Hematopoietic multipotent progenitor cell treated with erythropoietin and hydrocortisone succinate and interleukin-3 and kit ligand, for 6 days (in vitro differentiated cells): ENCODE measurements around the gene CRABP2.

Experiments
- DNase-seq: peaks from one replicate; pipeline ENCODE4 v3.0.0-alpha.2; 2015

The CRABP2 gene

DNA sequence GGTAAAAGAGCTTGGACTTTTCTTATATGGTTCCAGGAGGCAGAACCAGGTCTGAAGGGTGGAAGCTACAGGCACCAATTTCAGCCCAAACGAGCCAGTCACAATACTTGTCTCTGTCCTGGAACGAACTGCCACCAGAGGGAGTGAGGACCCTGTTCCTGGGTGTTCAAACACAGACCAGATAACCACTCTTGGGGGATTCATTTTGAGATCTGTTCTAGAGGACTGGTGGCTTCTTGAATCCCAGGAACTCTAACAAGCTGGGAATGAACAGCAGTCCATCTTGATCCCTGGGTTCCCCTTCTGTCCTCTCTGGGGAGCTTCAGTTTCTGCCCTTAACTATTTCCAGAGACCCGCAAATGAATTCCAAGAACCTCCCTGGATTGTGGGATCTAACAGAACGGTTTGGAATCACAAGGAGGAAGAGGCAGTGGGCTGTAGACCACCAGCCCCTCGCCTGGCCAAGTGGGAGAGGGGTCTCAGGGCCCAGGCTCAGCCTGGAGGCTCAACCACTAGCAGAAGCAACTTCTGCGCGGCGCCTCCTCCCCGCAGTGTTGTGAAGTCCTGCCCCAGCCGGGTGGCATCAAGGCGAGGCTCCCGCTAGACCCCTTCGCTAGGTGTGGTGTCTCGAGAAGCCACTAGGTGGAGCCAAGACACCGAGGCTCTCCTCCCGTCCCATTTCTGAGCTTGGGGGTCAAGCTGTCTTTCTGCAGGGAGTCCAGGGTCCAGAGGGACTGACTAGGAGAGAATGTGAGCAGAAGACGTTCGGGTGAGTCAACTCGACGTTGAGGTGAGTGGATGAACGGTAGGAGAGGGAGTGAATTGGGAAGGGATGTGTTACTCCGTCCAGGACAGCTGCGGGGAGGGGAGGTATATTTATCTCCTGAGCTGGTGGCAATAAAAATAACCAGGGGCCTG is 16.1 kb downstream of the CRABP2 start:
- peak; percentile 93 for DNase-seq

DNA sequence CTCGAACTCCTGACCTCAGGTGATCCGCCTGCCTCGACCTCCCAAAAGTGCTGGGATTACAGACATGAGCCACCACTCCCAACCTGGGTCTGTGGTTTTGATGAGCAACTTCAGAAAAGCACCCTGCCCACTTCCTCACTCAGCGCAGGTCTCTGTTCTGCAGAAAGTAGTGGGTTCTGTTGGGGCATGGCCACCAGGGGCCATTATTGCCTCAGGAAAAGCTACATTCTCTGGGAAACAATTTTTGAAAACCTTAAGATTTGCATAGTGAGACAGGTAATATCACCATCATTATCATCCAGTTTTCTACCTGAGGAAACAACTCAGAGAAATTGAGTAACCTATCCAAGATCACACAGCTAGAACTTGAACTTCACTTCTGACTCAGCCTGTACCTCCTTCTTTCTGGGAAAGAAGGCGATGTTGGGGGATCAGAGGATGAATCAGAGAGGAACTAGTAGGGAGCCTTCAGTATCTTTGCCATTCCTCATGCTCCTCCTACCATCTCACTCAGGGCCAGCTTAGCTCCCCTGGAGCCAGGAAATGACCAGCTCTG is 21.1 kb downstream of the CRABP2 start:
- DNase-seq: no peak

DNA sequence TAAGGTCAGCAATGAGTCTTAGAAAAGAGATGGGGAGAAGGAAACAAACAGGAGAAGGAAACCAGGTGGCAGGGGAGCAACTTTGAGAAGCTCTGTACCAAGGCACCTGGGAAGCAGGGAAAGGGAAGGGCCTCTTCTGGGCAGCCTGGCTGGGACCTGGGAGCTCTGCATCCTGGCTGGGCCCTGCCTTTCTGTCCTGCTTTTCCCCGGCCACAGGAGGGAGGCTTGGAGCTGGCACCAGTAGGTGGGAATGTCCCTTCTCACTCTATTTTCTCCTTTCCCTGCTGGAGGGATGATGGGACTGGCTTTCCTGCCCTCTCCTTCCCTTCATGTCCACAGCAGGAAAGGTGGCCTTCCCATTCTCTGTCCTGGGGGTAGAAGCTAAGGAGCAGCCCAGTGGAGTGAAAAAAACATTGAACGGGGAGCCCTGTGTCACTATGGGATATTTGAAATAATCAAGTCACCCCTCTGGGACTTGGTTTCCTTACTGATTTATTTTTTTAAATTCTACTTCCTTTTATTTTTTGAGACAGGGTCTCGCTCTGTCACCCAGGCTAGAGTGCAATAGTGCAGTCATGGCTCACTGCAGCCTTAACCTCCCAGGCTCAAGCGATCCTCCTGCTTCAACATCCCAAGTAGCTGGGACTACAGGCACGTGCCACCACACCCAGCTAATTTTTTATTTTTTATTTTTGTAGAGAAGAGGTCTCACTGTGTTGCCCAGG is 23.1 kb downstream of the CRABP2 start:
- DNase-seq: no peak

DNA sequence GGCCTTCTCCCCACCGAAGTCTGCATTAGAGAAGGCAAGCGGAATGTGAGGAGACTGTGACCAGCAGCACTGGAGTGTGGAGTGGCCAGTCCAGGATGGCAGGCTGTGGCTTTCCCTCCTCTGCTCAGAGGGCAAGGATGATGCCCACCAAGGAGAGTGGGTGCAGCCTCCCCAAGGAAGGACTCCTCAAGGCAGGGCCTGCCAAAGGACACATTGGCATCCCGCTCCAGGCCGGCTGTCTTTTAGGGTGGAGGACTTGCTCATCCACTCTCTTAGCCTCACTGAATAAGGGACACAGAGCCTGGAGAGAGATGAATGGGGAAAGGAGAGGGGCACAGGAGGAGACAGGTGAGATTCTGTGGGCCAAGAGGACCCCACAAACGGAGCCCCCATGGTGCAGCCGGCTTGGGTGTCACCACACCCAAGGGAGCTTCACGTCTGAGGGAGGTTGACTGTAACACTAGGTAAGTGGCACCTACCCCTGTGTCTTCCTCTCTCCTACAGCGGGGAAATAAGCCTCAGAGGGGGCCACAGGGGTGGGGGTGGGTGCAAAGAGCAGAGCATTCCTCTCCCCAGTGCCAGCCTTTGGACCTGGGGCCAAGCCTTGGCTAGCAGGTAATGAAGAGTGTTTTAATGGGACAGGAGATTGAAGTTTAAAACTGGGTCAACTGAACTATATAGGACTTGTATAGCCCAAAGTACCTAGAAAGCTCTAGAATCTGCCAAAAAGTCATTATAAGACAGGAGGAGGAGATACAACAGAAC is 24.0 kb downstream of the CRABP2 start:
- no peak for DNase-seq

DNA sequence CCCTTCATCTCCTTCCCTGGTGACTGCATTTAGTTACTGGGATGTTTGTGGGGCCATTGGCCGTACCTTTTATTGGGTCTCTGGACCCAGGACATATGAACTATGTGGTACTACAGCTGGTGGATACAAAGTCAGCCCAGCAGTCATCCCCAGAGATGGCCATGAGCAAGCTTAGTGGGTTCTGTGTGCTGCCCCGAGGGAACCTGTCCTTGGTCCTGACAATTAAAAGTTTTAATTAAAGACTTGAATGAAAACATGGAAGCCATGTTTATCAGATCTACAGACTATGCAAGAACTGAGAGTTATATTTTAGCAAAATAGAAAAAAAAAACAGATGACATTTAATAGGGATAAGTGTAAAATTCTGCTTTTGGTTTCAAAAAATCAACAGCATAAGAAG is 25.3 kb downstream of the CRABP2 start:
- DNase-seq: no peak

DNA sequence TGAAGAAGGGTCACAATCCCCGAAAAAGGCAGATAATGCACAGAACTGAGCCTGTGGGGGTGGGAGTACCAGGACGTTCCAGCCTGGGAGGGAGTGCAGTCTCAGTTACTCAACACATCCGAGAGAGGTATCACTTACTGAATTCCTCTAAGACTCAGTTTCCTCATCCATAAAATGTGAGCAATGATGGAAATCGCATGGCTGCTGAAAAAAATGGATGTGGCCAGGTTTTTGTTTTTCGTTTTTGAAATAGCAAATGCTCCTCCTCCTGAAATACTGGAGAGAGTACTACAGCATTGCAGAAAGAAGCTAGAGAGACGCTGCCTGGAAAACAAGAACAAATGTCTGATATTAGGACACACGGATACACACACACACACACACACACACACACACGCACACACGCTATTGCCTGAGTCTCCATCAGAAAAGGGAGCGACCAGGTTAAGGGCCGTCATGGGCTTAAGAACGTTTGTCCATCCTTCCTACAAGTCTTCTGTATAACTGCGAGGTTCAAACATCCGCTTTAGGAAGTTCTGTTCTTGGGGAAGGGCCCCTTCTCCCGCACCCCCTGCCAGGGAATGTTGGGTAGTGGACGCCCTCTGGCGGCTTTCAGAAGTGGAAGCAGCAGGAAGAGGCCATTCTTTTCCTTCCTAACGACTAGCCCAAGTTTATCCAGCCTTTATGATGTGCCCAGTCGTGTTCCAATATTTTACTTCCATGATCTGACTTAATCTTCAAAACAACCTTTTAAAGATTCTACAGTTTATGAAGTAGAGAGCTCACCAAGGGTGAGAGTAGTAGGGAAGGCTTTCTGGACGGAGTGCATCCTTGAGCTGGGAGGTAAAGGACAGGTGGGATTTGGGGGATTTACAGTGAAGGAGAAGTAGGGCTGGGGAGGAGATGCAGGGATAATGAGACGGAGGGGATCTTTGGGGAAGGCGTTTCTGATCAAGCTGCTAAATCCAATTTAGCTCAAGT is 27.5 kb downstream of the CRABP2 start:
- peak; percentile 68 for DNase-seq

DNA sequence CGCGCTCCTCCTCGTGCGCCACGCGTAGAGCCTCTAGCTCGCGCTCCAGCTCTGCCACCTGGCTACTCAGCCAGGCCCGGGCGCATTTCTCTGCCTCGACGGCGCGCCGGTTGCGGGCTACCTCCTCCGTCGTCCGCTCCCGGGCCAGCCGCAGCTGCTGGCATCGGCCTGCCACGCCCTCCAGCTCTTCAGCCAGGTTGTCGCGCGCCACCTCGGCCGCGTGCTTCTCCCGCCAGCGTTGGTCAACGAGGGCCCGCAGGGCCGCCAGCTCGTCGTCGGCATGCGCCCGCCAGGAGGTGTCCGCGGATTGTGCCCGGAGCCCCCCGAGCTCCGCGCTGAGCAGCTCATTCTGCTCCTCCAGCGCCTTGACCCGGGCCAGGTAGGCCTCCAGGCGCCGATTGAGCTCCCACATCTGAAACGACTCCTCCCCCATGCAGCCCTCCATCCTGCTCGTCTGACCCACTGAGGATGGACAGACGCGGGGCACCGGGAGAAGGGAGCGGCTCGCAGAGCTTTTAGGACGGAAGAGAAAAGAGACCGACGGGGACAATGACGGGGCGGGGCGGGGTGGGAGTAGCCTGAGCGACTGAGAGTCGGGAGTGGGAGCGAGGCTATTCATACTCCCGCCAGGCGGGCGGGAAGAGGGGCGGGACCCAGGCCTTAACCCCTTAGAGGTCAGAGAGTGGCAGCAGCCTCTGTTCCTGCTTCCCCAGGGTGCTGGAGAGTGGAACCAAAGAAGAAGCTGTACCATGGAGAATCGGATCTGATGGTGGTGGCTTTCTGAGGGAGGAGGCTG is 28.4 kb downstream of the CRABP2 start, which contains the start of gene NES:
Gene NES, minus strand, starts transcription at position 588 of the 796 bp plus-strand sequence. Its CDS starts 143 bp downstream, at position 445.
- DNase-seq: no peak

DNA sequence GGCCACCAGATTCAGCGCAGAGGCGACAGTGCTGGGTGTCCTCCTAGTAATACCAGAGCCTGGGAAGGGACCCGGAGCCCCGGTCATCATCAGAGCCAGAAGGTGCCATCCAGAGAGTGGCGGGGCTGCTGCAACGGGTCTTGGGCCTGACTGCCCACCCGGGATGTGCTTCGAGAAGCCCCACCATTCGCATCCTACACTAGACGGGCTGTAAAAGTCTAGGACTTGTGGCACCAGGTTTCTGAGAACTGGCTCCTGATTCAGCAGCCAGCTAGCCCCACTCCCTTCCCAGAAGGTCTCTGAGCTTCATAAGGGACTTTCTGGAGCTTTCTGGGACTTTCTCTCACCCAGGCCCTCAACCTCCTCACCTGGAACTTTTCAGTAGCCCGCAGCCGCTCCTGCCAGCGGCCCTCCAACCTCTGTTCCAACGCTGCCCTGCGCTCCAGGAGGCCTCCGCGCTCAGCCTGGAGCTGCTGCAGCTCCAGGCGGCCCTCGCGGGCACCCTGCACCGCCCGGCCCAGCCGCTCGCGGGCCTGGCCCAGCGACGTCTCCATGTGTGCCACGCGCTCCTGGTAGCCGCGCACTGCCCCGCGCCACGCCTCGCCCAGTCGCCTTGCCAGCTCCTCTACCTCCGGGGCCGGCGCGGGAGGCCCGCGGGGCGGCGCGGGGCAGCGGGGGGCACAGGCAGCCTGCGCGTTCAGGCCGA is 29.1 kb downstream of the CRABP2 start:
- no peak for DNase-seq

DNA sequence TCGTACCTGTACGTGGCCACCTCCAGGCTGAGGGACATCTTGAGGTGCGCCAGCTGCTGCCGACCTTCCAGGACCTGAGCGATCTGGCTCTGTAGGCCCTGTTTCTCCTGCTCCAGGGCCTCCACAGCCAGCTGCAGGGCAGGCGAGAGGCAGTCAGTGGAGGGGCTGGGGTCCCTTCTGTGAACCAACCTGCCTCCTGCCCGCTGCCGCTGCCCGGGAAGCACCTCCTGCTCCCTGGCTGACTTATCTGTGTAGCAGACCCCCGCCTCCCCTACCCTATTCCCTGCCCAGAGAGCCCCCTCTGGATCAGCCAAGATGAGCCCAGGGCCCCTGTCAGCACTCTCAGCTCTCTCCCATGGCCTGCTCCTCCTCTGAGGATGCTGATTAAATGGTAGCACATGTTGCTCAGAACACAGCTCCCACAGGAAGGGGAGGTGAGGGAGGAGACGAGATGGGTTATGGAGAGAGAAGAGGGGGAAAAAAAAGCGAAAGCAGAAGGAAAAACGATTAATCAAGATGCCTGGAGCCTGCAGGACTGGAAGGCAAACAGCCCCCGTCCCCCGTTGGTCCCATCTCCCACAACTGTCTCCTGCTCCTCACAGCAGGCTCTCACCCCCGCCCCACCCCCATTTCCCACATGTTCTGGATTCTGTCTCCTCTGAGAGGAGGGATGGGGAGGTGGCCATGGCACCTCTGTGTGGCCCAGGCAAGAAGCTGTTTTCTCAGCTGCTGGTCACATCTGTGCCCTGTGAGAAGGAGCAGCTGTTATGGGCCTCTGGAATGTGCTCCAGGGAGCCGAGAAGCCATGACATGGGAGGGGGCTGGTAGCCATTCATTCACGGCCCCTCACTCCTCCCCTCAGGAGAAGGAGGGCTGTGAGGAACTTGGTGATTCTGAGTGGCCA is 29.9 kb downstream of the CRABP2 start:
- DNase-seq: no peak

DNA sequence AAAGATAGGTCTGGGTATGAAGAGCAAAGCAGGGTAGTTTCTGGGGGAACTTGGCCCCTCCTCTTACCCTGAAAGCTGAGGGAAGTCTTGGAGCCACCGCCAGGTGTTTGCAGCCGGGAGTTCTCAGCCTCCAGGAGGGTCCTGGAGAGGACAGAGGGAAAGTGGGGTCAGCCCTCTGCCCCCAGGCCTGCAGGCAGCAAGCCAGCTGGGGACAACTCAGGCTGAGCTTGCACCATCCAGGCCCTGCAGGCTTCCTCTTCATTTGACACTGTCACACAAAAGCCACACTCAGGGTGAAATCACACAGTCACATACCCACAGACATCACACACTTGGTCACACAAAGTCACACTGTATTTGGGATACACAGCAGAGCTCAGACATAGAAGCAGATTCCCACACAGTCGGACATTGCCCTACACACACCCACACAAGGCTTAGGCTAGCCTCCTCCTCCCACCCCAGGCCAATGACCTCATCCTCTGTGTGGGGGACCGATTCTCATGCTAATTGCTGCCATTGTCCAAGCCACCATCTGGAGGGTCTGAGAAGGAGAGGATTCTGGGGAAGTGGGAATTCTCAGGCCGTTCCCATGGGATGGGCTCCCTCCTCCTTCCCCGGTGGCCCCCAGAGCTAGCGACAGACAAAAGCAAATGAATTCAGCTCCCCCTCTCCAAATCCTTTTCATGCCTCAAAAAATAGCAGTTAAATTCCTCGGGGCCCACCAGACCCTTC is 31.8 kb downstream of the CRABP2 start:
- DNase-seq: no peak

DNA sequence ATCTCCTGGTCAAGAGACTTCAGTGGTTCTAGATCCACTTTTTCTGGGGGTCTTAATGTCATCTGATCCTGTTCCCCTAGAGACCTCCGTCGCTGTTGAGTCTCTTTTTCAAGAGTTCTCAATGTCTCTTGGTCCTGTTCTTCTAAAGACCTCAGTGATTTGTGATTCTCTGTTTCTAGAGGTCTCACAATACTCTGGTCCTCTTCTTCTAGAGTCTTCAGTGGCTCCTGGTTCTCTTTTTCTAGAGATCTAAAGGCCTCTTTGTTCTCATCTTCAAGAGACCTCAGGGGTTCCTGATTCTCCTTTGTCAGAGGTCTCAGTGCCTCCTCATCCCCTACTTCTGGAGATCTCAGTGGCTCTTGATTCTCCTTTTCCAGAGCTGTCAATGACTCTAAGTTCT is 33.6 kb downstream of the CRABP2 start:
- DNase-seq: no peak

DNA sequence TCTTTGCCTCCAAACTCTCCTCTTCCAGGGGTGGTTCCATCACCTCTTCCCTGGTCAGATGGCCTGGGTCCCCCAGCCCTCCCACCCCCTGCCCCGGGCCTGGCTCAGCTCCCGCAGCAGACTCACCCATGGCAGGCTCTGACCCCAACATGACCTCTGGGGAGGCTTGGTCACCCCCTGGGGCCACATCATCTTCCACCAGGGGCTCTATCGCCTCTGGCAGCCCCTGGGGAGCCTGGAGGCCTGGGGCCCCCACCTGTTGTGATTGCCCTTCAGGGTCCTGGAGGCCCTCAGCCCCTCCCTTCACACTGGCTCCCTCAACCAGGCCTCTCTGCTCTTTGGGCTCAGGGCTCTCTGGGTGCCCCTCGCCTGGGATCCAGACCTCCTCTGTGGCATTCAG is 34.6 kb downstream of the CRABP2 start:
- DNase-seq: no peak

DNA sequence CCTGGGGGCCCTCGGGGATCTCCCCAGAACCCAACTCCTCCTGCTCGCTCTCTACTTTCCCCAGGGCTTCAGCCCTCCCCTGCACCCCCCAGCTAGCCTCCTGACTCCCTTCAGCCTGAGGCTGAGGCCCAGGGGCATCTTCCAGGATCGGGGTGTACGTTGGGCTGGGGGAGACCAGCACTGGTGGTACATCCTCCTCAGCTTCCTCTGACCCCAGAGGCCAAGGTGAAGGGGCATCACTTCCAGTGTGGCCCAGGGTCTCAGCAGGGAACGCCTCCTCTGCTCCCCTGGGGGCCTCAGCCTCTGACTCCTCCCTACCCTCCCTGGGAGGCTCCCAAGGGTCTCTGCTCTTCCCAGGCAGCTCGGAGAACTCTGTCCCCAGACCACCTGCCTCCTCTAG is 35.0 kb downstream of the CRABP2 start:
- no peak for DNase-seq

DNA sequence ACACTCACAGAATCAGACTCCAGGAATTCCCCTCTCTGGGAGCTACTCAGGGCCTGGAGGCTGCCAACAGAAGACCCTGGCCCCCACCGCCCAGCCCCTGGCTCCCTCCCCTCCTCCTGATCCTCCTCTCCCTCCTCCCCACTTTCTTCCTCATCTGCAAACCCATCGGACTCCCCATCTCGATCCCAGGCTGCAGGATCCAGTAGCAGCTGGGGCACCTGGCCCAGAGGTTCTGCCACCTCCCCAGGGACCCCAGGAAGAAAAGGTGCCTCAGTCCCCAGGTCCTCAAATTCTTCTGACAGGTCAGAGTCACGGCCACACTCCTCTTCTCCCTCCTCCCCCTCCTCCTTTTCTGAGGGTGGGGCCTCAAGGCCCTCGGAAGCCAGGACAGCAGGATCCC is 35.6 kb downstream of the CRABP2 start:
- no peak for DNase-seq

DNA sequence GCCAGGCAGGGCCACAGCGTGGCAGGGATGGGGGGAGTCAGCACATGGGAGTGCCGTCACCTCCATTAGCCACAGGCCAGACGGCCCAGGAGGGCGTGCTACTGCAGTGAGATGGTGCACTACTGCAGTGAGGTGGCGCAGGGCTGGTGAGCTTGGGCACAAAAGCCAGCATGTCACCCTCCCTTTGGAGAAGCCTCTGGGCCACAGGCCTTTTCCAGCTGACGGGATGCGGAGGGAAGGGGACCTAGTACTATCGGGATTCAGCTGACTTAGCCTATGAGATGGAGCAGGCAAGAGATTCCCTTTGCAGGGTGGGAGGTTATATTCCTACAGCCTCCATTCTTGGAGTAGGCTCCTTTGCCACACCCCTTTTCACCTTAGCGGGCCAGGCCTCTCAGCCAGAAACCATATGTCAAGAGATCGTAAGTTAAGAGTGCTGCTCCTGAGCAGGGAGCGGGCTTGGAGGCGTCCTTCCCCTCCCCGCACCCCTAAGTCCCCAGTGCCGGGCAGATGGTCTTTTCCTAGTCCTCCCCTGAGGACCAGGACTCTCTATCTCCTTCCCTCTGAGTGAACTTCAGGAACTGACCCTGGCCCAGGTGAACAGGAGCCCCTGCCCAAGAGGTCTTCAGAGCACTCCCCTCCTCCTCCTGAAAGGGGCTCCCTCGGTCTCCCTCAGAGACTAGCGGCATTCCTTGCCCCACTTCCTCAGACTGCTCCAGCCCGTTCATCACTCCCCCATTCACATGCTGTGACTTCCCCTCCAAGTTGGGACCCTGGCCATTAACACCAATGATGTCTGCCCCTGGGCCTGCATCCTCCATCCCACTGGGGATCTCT is 36.4 kb downstream of the CRABP2 start:
- DNase-seq: no peak

DNA sequence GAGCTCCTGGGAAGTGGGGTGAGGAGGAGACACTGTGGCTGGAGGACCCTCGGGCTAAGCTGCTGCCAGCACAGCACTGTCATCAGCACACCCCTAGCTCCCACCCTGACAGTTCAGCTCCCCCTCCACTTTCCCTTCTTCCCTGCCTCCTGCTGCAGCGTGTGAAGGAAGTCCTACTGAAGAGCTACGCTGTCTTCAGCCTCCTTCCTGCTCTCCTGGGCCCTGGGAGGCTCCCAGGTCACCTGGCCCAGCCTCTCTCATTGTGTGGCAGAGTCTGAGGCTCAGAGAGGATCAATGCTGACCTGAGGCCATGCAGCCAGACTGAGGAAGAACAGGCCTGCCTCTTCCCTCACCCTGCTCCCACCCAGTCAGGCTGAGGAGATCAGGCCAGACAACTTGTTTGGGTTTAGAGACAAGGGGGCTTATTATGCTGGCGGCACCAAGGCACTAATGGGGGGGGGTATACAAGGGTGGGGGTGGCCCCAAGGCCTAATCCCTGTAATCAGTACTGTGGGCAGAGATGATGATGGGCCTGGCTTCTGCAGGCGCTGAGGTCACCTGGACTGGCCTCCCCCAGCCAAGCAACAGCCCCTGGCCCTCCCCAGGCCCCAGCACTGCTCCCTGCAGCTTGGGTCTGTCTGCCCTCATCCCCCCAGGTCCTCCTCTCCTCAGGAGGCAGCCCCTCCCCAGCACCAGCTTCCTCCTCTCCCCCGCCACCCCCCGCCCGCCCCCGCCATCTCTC is 37.2 kb downstream of the CRABP2 start:
- no peak for DNase-seq

DNA sequence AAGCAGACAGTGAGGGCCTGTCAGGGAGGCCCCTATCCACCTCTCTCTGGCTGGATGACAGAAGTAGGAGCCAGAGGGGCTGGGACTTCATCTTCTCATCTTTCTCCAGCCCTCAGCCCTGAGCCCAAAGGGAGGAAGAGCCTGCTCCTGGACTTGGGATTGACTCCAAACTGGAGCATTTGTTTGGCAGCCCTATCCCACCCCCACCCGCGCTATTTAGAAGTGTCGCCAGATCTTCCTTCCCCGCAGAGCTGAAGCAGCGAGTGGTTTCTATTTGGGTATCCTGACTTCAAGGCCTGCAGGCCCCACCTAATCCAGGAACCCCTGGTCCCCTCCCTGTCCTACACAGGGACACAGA is 37.8 kb downstream of the CRABP2 start:
- DNase-seq: no peak
